ENCODE measurements around the gene AFM. TPM values are rescaled to one million over a fixed set of nuclear protein-coding genes. Genes with fewer than 3 reads are reported as not detected.

The AFM gene
- total and polyA plus RNA-seq, 2 of the 8 experiments (the other 6 are each of a cell fraction or from before 2014, with no cell fraction given), result not detected

DNA sequence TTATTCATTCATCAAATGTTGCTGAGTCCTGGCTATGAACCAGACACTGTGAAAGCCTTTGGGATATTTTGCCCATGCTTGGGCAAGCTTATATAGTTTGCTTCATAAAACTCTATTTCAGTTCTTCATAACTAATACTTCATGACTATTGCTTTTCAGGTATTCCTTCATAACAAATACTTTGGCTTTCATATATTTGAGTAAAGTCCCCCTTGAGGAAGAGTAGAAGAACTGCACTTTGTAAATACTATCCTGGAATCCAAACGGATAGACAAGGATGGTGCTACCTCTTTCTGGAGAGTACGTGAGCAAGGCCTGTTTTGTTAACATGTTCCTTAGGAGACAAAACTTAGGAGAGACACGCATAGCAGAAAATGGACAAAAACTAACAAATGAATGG is 47.2 kb upstream of the AFM start (continued):
- TF ChIP-seq, protein P1, sequence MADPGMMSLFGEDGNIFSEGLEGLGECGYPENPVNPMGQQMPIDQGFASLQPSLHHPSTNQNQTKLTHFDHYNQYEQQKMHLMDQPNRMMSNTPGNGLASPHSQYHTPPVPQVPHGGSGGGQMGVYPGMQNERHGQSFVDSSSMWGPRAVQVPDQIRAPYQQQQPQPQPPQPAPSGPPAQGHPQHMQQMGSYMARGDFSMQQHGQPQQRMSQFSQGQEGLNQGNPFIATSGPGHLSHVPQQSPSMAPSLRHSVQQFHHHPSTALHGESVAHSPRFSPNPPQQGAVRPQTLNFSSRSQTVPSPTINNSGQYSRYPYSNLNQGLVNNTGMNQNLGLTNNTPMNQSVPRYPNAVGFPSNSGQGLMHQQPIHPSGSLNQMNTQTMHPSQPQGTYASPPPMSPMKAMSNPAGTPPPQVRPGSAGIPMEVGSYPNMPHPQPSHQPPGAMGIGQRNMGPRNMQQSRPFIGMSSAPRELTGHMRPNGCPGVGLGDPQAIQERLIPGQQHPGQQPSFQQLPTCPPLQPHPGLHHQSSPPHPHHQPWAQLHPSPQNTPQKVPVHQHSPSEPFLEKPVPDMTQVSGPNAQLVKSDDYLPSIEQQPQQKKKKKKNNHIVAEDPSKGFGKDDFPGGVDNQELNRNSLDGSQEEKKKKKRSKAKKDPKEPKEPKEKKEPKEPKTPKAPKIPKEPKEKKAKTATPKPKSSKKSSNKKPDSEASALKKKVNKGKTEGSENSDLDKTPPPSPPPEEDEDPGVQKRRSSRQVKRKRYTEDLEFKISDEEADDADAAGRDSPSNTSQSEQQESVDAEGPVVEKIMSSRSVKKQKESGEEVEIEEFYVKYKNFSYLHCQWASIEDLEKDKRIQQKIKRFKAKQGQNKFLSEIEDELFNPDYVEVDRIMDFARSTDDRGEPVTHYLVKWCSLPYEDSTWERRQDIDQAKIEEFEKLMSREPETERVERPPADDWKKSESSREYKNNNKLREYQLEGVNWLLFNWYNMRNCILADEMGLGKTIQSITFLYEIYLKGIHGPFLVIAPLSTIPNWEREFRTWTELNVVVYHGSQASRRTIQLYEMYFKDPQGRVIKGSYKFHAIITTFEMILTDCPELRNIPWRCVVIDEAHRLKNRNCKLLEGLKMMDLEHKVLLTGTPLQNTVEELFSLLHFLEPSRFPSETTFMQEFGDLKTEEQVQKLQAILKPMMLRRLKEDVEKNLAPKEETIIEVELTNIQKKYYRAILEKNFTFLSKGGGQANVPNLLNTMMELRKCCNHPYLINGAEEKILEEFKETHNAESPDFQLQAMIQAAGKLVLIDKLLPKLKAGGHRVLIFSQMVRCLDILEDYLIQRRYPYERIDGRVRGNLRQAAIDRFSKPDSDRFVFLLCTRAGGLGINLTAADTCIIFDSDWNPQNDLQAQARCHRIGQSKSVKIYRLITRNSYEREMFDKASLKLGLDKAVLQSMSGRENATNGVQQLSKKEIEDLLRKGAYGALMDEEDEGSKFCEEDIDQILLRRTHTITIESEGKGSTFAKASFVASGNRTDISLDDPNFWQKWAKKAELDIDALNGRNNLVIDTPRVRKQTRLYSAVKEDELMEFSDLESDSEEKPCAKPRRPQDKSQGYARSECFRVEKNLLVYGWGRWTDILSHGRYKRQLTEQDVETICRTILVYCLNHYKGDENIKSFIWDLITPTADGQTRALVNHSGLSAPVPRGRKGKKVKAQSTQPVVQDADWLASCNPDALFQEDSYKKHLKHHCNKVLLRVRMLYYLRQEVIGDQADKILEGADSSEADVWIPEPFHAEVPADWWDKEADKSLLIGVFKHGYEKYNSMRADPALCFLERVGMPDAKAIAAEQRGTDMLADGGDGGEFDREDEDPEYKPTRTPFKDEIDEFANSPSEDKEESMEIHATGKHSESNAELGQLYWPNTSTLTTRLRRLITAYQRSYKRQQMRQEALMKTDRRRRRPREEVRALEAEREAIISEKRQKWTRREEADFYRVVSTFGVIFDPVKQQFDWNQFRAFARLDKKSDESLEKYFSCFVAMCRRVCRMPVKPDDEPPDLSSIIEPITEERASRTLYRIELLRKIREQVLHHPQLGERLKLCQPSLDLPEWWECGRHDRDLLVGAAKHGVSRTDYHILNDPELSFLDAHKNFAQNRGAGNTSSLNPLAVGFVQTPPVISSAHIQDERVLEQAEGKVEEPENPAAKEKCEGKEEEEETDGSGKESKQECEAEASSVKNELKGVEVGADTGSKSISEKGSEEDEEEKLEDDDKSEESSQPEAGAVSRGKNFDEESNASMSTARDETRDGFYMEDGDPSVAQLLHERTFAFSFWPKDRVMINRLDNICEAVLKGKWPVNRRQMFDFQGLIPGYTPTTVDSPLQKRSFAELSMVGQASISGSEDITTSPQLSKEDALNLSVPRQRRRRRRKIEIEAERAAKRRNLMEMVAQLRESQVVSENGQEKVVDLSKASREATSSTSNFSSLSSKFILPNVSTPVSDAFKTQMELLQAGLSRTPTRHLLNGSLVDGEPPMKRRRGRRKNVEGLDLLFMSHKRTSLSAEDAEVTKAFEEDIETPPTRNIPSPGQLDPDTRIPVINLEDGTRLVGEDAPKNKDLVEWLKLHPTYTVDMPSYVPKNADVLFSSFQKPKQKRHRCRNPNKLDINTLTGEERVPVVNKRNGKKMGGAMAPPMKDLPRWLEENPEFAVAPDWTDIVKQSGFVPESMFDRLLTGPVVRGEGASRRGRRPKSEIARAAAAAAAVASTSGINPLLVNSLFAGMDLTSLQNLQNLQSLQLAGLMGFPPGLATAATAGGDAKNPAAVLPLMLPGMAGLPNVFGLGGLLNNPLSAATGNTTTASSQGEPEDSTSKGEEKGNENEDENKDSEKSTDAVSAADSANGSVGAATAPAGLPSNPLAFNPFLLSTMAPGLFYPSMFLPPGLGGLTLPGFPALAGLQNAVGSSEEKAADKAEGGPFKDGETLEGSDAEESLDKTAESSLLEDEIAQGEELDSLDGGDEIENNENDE (IDR thresholded peaks at IDR 0.05; ENCODE audit: insufficient replicate concordance, low read length), result no peak
- TF ChIP-seq, protein P2, sequence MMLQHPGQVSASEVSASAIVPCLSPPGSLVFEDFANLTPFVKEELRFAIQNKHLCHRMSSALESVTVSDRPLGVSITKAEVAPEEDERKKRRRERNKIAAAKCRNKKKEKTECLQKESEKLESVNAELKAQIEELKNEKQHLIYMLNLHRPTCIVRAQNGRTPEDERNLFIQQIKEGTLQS (IDR thresholded peaks at IDR 0.05; ENCODE audit: insufficient read depth, low read depth, low read length), result no peak
- TF ChIP-seq SP1 (IDR thresholded peaks at IDR 0.05; ENCODE audit: low read depth, low read length), result no peak
- no peak for TF ChIP-seq FOSL1 (IDR thresholded peaks at IDR 0.05; ENCODE audit: insufficient read depth, low read depth, low read length)
- TF ChIP-seq RAD21 (IDR thresholded peaks at IDR 0.05 in 1 of 2, conservative IDR thresholded peaks at IDR 0.05 in 1 of 2; ENCODE audit: low read depth in 2 of 2, low read length in 2 of 2), result peak; percentile 23 to 25; a peak in 3 of 4 replicates
- TF ChIP-seq SP4 (IDR thresholded peaks at IDR 0.05; ENCODE audit: low read length), result no peak
- TF ChIP-seq RNF2 (IDR thresholded peaks at IDR 0.05; ENCODE audit: borderline replicate concordance, low read depth, low read length, missing control alignments, poor library complexity, severe bottlenecking), result no peak
- TF ChIP-seq ASH2L (IDR thresholded peaks at IDR 0.05; ENCODE audit: low read length), result no peak
- no peak for TF ChIP-seq HDAC2 (IDR thresholded peaks at IDR 0.05; ENCODE audit: borderline replicate concordance in 1 of 2, low read depth in 2 of 2, low read length in 2 of 2)
- TF ChIP-seq BRCA1 (IDR thresholded peaks at IDR 0.05; ENCODE audit: low read depth, low read length), result no peak
- no peak for TF ChIP-seq JUND (IDR thresholded peaks at IDR 0.05; ENCODE audit: low read length)
